HCT116 (cell line): Measurements from ENCODE around the gene DGCR8.

Experiments
- ATF3 ChIP-seq: IDR thresholded peaks from 2 replicates; pipeline ENCODE4 v1.6.1; 2012
- CEBPB ChIP-seq: IDR thresholded peaks from 2 replicates; pipeline ENCODE4 v1.6.1; 2012; ENCODE audit warnings: low read depth
- CTCF ChIP-seq, 3 experiments: fragments of 200-600 bp in 1 of 3; sonication (generic) in 1 of 3; IDR thresholded peaks in 2 of 3; conservative IDR thresholded peaks in 1 of 3; 2 replicates each; pipeline ENCODE4 v1.5.1; 2012 to 2017; ENCODE audit warnings: low read depth in 2 of 3, low read length in 2 of 3, antibody characterized with exemption in 1 of 3, borderline replicate concordance in 1 of 3, control low read depth in 1 of 3, mild to moderate bottlenecking in 1 of 3, mixed read lengths in 1 of 3, mixed run types in 1 of 3, moderate library complexity in 1 of 3; ENCODE audit not compliant: insufficient read depth in 1 of 3
- EGR1 ChIP-seq: IDR thresholded peaks from 2 replicates; pipeline ENCODE4 v1.6.1; 2012; ENCODE audit warnings: low read depth
- EZH2 ChIP-seq: fragments of 200-600 bp; sonication (generic); IDR thresholded peaks from 2 replicates; pipeline ENCODE4 v1.6.1; 2017; ENCODE audit warnings: antibody characterized with exemption, mixed run types
- EZH2phosphoT487 ChIP-seq: fragments of 200-600 bp; IDR thresholded peaks from 2 replicates; pipeline ENCODE4 v1.6.1; 2018; ENCODE audit warnings: antibody characterized with exemption, borderline replicate concordance
- MAX ChIP-seq: IDR thresholded peaks from 2 replicates; pipeline ENCODE4 v1.6.1; 2012
- POLR2A ChIP-seq: IDR thresholded peaks from 2 replicates; pipeline ENCODE4 v1.7.0; 2011; ENCODE audit warnings: borderline replicate concordance; ENCODE audit not compliant: insufficient read depth, insufficient read length; ENCODE audit errors: extremely low read depth
- RAD21 ChIP-seq: IDR thresholded peaks from 2 replicates; pipeline ENCODE4 v1.6.1; 2012; ENCODE audit warnings: low read depth, mild to moderate bottlenecking
- SIN3A ChIP-seq: IDR thresholded peaks from 2 replicates; pipeline ENCODE4 v1.6.1; 2012; ENCODE audit warnings: low read depth

GRCh38 chr22:20109411-20110358 lies 29.6 kb downstream of the DGCR8 start:
- TF ChIP-seq CTCF (IDR thresholded peaks at IDR 0.05 in 2 of 3, conservative IDR thresholded peaks at IDR 0.05 in 1 of 3; ENCODE audit: borderline replicate concordance in 1 of 3, insufficient read depth in 1 of 3, low read depth in 2 of 3, low read length in 2 of 3) (no peak), POLR2A (no peak), MAX (no peak), RAD21 (no peak), ATF3 (no peak), CEBPB (no peak), EZH2 (no peak), EGR1 (no peak), SIN3A (no peak), EZH2phosphoT487 (no peak)
